ENCODE data around the gene FGF2.

DNA sequence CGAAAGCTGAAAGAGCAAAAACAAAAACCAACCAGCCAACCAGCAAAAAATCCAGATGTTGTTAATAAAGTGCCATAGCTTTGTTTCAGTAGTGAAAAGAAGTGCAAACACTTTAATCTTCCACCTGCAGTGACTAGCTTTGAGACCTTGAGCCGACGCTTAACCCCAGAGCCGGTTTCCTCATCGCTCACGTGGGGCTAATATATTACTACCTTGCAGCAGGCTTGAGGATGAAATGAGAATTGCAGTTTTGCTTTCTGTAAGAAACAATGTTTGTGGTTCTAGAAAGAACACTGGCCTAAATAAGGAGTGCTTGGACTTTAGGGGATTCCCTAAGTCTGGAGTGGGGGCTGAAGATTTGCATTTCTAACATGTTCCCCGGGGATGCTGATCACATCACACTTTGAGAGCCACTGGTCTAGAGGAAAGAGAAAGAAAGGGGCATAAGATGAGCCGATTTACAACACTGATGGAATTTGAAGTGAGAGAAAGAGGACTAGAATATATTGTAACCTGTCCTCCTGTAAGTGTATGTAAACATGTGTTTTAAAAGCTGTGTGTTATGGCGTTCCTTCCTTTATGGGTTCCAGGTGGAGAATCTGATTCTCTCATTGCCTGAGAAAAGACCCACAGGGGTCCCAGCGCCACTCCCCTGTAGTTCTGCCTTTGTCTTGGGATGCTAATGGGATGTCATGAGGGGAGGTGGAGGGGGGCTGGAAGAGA lies 1.4 kb downstream of the FGF2 start:
- TF ChIP-seq, protein P1, sequence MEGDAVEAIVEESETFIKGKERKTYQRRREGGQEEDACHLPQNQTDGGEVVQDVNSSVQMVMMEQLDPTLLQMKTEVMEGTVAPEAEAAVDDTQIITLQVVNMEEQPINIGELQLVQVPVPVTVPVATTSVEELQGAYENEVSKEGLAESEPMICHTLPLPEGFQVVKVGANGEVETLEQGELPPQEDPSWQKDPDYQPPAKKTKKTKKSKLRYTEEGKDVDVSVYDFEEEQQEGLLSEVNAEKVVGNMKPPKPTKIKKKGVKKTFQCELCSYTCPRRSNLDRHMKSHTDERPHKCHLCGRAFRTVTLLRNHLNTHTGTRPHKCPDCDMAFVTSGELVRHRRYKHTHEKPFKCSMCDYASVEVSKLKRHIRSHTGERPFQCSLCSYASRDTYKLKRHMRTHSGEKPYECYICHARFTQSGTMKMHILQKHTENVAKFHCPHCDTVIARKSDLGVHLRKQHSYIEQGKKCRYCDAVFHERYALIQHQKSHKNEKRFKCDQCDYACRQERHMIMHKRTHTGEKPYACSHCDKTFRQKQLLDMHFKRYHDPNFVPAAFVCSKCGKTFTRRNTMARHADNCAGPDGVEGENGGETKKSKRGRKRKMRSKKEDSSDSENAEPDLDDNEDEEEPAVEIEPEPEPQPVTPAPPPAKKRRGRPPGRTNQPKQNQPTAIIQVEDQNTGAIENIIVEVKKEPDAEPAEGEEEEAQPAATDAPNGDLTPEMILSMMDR (IDR thresholded peaks at IDR 0.05) = peak in 4 of 6 experiments; percentile 21 to 46 (median 34)
- no peak for TF ChIP-seq POLR2A (IDR thresholded peaks at IDR 0.05)

Measured in esophagus squamous epithelium (tissue), 4 donors.